Kidney epithelial cell (primary cell): ENCODE data around the gene CBFA2T3. TPM values are rescaled to one million over a fixed set of nuclear protein-coding genes. Genes with fewer than 3 reads are reported as not detected.

Experiments used
- DNase-seq: peaks from one replicate; pipeline ENCODE4 v3.0.0-alpha.2; 2010; ENCODE audit warnings: low read depth
- H3K27me3 ChIP-seq: 2 replicates; pipeline ENCODE4 v1.6.0; 2011; ENCODE audit warnings: low read length; ENCODE audit not compliant: control insufficient read depth, insufficient read depth
- H3K36me3 ChIP-seq: 2 replicates; pipeline ENCODE4 v1.5.1; 2011; ENCODE audit warnings: low read length; ENCODE audit not compliant: control insufficient read depth, insufficient read depth
- H3K4me3 ChIP-seq: 2 replicates; pipeline ENCODE4 v1.5.1; 2011; ENCODE audit warnings: low read depth, mild to moderate bottlenecking, control low read depth, low read length
- total RNA-seq: library from RNA; depleted of rRNA; stranded (reverse); fragments of >200 nt; gene quantifications from 2 replicates; pipeline ENCODE4 v1.2.3, GENCODE V29; 2015
- TF ChIP-seq, protein P1 (sequence below): IDR thresholded peaks from 2 replicates; pipeline ENCODE4 v1.5.1; 2011; ENCODE audit warnings: mild to moderate bottlenecking, moderate library complexity, low read length, control low read depth, inconsistent platforms; ENCODE audit not compliant: insufficient read depth, poor library complexity, severe bottlenecking

Gene CBFA2T3
- total RNA-seq, 1 donor from 2014 or later = 0.63 TPM

DNA sequence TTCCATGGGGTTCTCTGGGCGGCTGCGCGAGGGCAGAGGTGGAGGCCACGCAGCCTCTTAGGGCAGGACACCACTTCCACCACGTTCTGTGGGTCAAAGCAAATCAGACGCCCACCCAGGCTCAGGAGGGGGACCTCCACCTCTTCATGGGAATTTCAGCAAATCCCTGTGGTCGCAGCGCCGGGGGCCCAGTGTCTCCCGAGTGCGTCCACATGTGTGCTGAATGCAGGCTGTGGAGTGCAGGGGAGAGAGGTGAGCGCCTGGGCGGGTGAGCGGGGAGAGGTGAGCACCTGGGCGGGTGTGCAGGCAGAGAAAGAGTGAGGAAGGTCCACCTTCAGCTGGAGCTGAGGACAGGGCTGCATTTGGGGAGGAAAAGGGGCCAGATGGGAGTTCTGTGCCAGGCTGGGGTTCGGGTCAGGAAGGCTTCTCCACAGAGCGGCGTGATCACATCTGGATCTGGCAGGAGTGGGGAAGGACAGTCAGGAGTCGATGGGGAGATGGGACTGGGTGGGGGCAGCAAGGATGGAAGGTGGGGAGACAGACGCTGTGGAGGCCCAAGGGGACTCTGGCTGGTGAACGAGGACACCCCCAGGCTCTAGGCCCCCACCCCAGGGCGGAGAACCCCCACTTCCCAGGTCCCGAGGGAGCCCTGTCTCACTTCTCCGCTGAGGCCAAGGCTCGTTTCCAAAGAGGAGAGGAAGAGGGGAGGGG, 36.8 kb upstream of the CBFA2T3 start:
- Histone ChIP-seq H3K36me3 (no peaks in the 10 kb centered on the region), H3K27me3 (peaks cover 2% of the 10 kb centered on the region), H3K4me3 (no peak overlapping the region)
- no peak for DNase-seq
- TF ChIP-seq, protein P1, sequence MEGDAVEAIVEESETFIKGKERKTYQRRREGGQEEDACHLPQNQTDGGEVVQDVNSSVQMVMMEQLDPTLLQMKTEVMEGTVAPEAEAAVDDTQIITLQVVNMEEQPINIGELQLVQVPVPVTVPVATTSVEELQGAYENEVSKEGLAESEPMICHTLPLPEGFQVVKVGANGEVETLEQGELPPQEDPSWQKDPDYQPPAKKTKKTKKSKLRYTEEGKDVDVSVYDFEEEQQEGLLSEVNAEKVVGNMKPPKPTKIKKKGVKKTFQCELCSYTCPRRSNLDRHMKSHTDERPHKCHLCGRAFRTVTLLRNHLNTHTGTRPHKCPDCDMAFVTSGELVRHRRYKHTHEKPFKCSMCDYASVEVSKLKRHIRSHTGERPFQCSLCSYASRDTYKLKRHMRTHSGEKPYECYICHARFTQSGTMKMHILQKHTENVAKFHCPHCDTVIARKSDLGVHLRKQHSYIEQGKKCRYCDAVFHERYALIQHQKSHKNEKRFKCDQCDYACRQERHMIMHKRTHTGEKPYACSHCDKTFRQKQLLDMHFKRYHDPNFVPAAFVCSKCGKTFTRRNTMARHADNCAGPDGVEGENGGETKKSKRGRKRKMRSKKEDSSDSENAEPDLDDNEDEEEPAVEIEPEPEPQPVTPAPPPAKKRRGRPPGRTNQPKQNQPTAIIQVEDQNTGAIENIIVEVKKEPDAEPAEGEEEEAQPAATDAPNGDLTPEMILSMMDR = no peak

DNA sequence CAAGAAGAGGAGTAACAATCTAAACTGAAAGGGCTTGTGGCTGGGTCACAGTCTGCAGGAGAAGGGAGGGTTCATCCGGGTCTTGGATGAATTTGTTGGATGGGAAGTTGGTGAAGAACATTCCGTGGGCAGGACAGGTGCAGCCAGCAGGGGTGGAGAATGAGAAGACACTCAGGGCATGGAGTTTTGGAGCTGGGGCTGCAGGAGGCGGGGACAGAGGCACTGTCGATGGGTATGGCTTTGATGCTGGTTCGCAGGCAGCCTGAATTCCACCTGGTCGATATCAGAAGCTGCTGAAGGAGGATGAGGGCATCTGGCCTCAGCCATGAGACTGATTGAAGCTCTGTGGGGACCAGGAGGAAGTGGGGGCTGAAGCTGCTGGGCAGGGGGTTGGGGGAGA, 36.1 kb upstream of the CBFA2T3 start:
- no peak for DNase-seq
- no peaks in the 10 kb centered on the region for H3K36me3 ChIP-seq
- peaks cover under 1% of the 10 kb centered on the region for H3K27me3 ChIP-seq
- no peak overlapping the region for H3K4me3 ChIP-seq
- TF ChIP-seq, protein P1 = no peak

DNA sequence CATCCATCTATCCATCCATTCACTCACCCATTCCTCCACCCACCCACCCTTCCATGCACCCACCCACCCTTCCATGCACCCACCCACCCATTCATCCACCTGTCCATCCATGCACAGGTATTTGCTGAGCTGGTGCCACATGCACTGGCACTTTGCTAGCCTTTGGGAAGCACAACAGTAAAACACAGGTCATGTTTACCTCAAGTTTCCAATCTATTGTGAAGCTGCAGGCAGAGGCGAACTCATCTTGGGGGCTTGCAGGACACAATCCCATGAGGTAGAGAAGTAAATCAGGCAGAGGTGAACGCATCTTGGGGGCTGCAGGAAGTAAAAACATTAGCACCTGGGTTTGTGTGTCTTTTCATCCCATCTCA, 35.6 kb upstream of the CBFA2T3 start:
- TF ChIP-seq, protein P1 = no peak

GRCh38 chr16:89011909-89012621, 35.1 kb upstream of the CBFA2T3 start:
- no peak overlapping the region for H3K4me3 ChIP-seq
- H3K27me3 ChIP-seq = no peaks in the 10 kb centered on the region
- H3K36me3 ChIP-seq = no peaks in the 10 kb centered on the region
- DNase-seq = no peak
- TF ChIP-seq, protein P1 = no peak

More for the DNA sequence above, 35.6 kb upstream of the CBFA2T3 start:
- no peak for DNase-seq
- no peak overlapping the region for H3K4me3 ChIP-seq
- no peaks in the 10 kb centered on the region for H3K27me3 ChIP-seq
- no peaks in the 10 kb centered on the region for H3K36me3 ChIP-seq

- no peaks in the 10 kb centered on the region for H3K36me3 ChIP-seq
- TF ChIP-seq, protein P1 = no peak
- H3K27me3 ChIP-seq = no peaks in the 10 kb centered on the region
- no peak overlapping the region for H3K4me3 ChIP-seq
- no peak for DNase-seq
Measured at GRCh38 chr16:89010210-89010925, 33.4 kb upstream of the CBFA2T3 start.
